ENCODE measurements around the gene MACC1. TPM values are rescaled to one million over a fixed set of nuclear protein-coding genes. Genes with fewer than 3 reads are reported as not detected.

MACC1 gene
- polyA plus RNA-seq, 1 of the 3 experiments (the other 2 are of a cell fraction), result not detected

GRCh38 chr7:20241911-20242261 is 24.7 kb upstream of the MACC1 start (continued):
- no peak for TF ChIP-seq ZBTB33 (IDR thresholded peaks at IDR 0.05; ENCODE audit: borderline replicate concordance, low read depth)
- TF ChIP-seq REST (IDR thresholded peaks at IDR 0.05; ENCODE audit: low read depth, low read length), result no peak
- no peak for TF ChIP-seq RXRA (IDR thresholded peaks at IDR 0.05; ENCODE audit: borderline replicate concordance, low read depth)
- TF ChIP-seq FOXM1 (IDR thresholded peaks at IDR 0.05; ENCODE audit: low read depth), result no peak
- TF ChIP-seq GABPA (IDR thresholded peaks at IDR 0.05; ENCODE audit: low read depth), result no peak
- no peak for TF ChIP-seq SMC3 (IDR thresholded peaks at IDR 0.05; ENCODE audit: low read depth, low read length)
- TF ChIP-seq CTCF (IDR thresholded peaks at IDR 0.05), result no peak
- TF ChIP-seq SIN3A (IDR thresholded peaks at IDR 0.05; ENCODE audit: borderline replicate concordance, low read depth, low read length), result no peak
- no peak for TF ChIP-seq FOXJ3 (CRISPR knock-in tag; IDR thresholded peaks at IDR 0.05)

GRCh38 chr7:20241194-20241910 is 24.2 kb upstream of the MACC1 start:
- Histone ChIP-seq H2AFZ (ENCODE audit: low read depth) (no peak overlapping the region; the same call in 1 of the 2 replicates), H3K36me3 (replicated peaks in 1 of 2; ENCODE audit: control insufficient read depth in 1 of 2, insufficient read depth in 2 of 2, low read length in 1 of 2) (no peaks in the 10 kb centered on the region), H3K4me3 (ENCODE audit: low read depth in 2 of 2, low read length in 1 of 2) (no peak overlapping the region), H3K4me2 (peak overlapping the region; percentile 0; the same call in 1 of the 2 replicates), H3K27ac (ENCODE audit: low read depth in 2 of 2, low read length in 1 of 2) (peak overlapping the region in 1 of 2 experiments; percentile 52; a peak in 2 of 4 replicates), H3K9ac (peak overlapping the region; percentile 36), H3K9me3 (no peaks in the 10 kb centered on the region), H3F3A (replicated peaks; ENCODE audit: insufficient read depth) (peaks cover 6% of the 10 kb centered on the region), H3K79me2 (ENCODE audit: insufficient read depth) (no peaks in the 10 kb centered on the region), H3K9me2 (no peaks in the 10 kb centered on the region), H3K27me3 (ENCODE audit: insufficient read depth) (no peaks in the 10 kb centered on the region), H3K4me1 (ENCODE audit: control insufficient read depth in 1 of 2, insufficient read depth in 2 of 2, low read depth in 1 of 2, low read length in 1 of 2) (peaks cover 0 to 21% of the 10 kb centered on the region in 2 experiments; a peak in 2 of 4 replicates), H4K20me1 (ENCODE audit: insufficient read depth) (no peaks in the 10 kb centered on the region)
- WGBS (ENCODE audit: low lambda C conversion rate), result 40% methylated on average over 3 of the region's 3 CpGs
- CTCF ChIA-PET, result interaction anchor here (1.2 kb wide), 1 partner anchor 20 kb away, joined by 3 read pairs; no protein-coding TSS in a partner anchor
- DNase-seq, result no peak
- POLR2A ChIA-PET, result no interaction called here
- TF ChIP-seq RXRA (IDR thresholded peaks at IDR 0.05; ENCODE audit: borderline replicate concordance, low read depth) (no peak), RFX5 (IDR thresholded peaks at IDR 0.05; ENCODE audit: low read length) (no peak), MEF2A (IDR thresholded peaks at IDR 0.05; ENCODE audit: borderline replicate concordance, low read depth) (no peak), CHD2 (IDR thresholded peaks at IDR 0.05; ENCODE audit: low read length, partially characterized antibody) (no peak), EZH2phosphoT487 (IDR thresholded peaks at IDR 0.05; ENCODE audit: borderline replicate concordance, low read depth) (no peak), SMC3 (IDR thresholded peaks at IDR 0.05; ENCODE audit: low read depth, low read length) (no peak), USF1 (IDR thresholded peaks at IDR 0.05; ENCODE audit: borderline replicate concordance, low read depth) (no peak), TEAD4 (IDR thresholded peaks at IDR 0.05; ENCODE audit: borderline replicate concordance, insufficient read depth) (0 out of 2 replicates have a peak, but pooled peaks have one; percentile 44), REST (IDR thresholded peaks at IDR 0.05; ENCODE audit: low read depth, low read length) (no peak), NFIC (IDR thresholded peaks at IDR 0.05; ENCODE audit: borderline replicate concordance) (peak; percentile 38; the same call in 1 of the 2 replicates)
